Kidney (tissue), 14 donors: ENCODE results near the gene KLHL24. TPM values are rescaled to one million over a fixed set of nuclear protein-coding genes. Genes with fewer than 3 reads are reported as not detected.
"Not testable (repeated sequence)": the region's sequence is repeated elsewhere in the genome, so short reads cannot be mapped to it uniquely, and the experiment has no call there.

Experiments
- DNase-seq, 5 donors: peaks; one replicate each; pipeline ENCODE4 v3.0.0-alpha.2; 2013 to 2020
- FAIRE-seq: peaks from 2 replicates; lab custom pipeline; 2012; peaks lifted over from hg19 to GRCh38; lab: Jason Lieb, UNC
- H3K27ac ChIP-seq, 2 donors: one replicate each; pipeline ENCODE4 v1.7.0; 2013; ENCODE audit warnings: low read depth in 2 of 2, low read length in 2 of 2, inconsistent platforms in 1 of 2
- H3K27me3 ChIP-seq: one replicate; pipeline ENCODE4 v1.7.1; 2013; ENCODE audit warnings: low read length, inconsistent platforms; ENCODE audit not compliant: control insufficient read depth, insufficient read depth
- H3K36me3 ChIP-seq, 3 donors: one replicate each; pipeline versions ENCODE4 v1.7.0 to v1.7.1; 2013; ENCODE audit warnings: low read length in 3 of 3, control low read depth in 1 of 3, inconsistent platforms in 1 of 3; ENCODE audit not compliant: insufficient read depth in 3 of 3, control insufficient read depth in 2 of 3
- H3K4me1 ChIP-seq, 3 donors: one replicate each; pipeline versions ENCODE4 v1.7.0 to v1.7.1; 2013; ENCODE audit warnings: low read length in 3 of 3, inconsistent platforms in 1 of 3, low read depth in 1 of 3; ENCODE audit not compliant: control insufficient read depth in 2 of 3, insufficient read depth in 2 of 3
- H3K4me3 ChIP-seq, 3 donors: one replicate each; pipeline versions ENCODE4 v1.7.0 to v1.8.1; 2013; ENCODE audit warnings: low read length in 3 of 3, control low read depth in 1 of 3, inconsistent platforms in 1 of 3
- H3K9ac ChIP-seq, 3 donors: one replicate each; pipeline versions ENCODE4 v1.7.0 to v1.7.1; 2013; ENCODE audit warnings: low read length in 3 of 3, control low read depth in 1 of 3, inconsistent platforms in 1 of 3
- H3K9me3 ChIP-seq, 3 donors: one replicate each; pipeline versions ENCODE4 v1.7.0 to v1.7.1; 2013; ENCODE audit warnings: low read length in 3 of 3, control low read depth in 1 of 3, inconsistent platforms in 1 of 3; ENCODE audit not compliant: control insufficient read depth in 2 of 3, insufficient read depth in 1 of 3
- intact Hi-C: fragments of 100-400 bp; cut with DNase I; formaldehyde crosslinking; loops from one replicate; pipeline ENCODE4 v1.11.1; 2022
- polyA plus RNA-seq: library from polyadenylated mRNA; stranded (reverse); fragments of 350-450 nt; fragmentation: Illumina TruSeq; extraction: RNeasy Lipid Tissue Mini Kit (QIAGEN cat#74804); gene quantifications from one replicate; pipeline ENCODE4 v1.2.3, GENCODE V29; 2014; ENCODE audit warnings: low read depth, low replicate concordance; ENCODE audit not compliant: insufficient read depth
- total RNA-seq: library from RNA; stranded (reverse); fragmentation: NEBNext Ultra II Directional; extraction: Animal tissue kit (Norgen Biotek cat#: 25700); gene quantifications from one replicate; pipeline ENCODE4 v1.2.1, GENCODE V29; 2021
- TF ChIP-seq, protein P1 (sequence below): IDR thresholded peaks from 3 replicates; pipeline ENCODE4 v1.5.1; 2012; ENCODE audit warnings: mild to moderate bottlenecking, moderate library complexity, borderline replicate concordance; ENCODE audit not compliant: insufficient read depth; ENCODE audit errors: extremely low read depth
- donor health status: control.
- donor health status: control.
- donor health status: control.
- donor health status: control.
- donor health status: control.
- donor health status: DM: yes; HTN: yes; CAD: no.
- donor health status: Normal renal cell carcinoma (clear cell type).

Gene KLHL24
- total and polyA plus RNA-seq, 2 donors from 2014 or later: 8.4 to 61.3 TPM

DNA sequence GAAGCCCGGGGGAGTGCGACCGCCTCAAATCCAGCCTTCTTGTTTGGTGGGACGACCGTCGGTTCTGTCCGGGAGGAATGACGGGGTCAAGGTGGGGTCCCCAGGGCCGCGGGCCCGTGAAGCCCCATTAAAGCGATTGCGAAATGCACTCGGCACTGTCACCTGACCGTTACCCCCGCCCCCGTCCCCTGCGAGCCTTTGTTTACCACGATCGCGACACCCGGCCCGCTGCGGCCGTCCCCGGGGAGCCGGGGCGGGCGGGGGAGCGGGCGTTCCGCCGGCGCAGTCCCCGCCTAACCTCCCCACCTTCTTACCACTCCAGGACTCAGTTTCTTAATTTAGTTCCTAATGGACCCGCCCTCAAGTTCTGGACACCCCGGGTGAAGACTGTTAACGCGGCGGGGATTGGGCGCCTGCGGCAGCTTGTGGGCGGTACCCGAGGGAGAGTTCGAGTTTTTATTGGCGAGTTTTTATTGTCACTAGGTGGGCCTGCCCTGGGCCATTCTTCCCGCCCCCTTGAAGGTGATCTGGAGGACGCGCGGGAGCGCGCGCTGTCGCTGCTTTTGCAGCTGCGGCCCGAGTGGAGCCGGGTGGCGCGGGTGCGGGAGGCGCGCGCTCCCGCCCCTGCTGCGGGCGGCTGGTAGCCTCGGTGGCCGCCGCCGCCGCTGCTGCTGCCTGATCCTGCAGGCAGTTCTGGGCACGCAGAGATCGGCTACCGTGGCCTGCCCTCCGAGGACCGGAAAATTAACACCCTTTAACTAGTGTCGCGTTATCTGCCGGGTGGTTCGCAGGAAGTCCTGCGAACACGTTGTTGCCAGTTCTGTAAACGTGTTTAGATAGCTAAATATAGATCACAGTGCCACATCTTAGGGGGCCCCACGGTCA, 1.0 kb downstream of the KLHL24 start:
- H3K4me3 ChIP-seq: peak overlapping the region; percentile 82 to 87 (median 85)
- no peaks in the 10 kb centered on the region for H3K9me3 ChIP-seq
- no peaks in the 10 kb centered on the region for H3K27me3 ChIP-seq
- peak overlapping the region; percentile 77 to 98 (median 94) for H3K9ac ChIP-seq
- TF ChIP-seq, protein P1, sequence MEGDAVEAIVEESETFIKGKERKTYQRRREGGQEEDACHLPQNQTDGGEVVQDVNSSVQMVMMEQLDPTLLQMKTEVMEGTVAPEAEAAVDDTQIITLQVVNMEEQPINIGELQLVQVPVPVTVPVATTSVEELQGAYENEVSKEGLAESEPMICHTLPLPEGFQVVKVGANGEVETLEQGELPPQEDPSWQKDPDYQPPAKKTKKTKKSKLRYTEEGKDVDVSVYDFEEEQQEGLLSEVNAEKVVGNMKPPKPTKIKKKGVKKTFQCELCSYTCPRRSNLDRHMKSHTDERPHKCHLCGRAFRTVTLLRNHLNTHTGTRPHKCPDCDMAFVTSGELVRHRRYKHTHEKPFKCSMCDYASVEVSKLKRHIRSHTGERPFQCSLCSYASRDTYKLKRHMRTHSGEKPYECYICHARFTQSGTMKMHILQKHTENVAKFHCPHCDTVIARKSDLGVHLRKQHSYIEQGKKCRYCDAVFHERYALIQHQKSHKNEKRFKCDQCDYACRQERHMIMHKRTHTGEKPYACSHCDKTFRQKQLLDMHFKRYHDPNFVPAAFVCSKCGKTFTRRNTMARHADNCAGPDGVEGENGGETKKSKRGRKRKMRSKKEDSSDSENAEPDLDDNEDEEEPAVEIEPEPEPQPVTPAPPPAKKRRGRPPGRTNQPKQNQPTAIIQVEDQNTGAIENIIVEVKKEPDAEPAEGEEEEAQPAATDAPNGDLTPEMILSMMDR: no peak
- peak overlapping the region; percentile 98 to 100 for H3K27ac ChIP-seq
- H3K4me1 ChIP-seq: peaks cover 0 to 14% (median 11%) of the 10 kb centered on the region in 3 donors
- peak; percentile 97 to 99 (median 98) for DNase-seq
- FAIRE-seq: peak; percentile 54
- intact Hi-C loops: no loop called here
- peaks cover 0 to 3% (median 0%) of the 10 kb centered on the region in 3 donors for H3K36me3 ChIP-seq

DNA sequence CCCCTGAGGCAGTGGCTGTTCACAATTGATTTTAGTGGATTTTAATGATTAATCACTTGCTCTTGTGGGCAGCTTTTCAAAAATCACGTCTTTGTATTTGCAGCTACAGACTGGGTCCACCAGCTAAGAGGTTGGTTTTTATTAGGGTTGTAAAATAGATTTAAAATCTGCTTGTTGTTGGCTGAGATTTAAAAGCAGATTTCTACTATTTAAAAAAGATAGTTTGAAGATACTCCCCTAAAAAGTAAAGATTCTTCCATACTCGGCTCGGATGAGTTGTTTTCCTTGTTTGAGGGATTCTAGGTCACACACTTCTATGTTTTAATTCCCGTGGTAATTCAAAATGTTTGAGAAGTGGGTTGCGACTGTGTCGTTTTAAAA, 1.7 kb downstream of the KLHL24 start:
- intact Hi-C loops: no loop called here
- DNase-seq (no peak), FAIRE-seq (no peak)
- Histone ChIP-seq H3K27me3 (no peaks in the 10 kb centered on the region), H3K27ac (peak overlapping the region; percentile 93 to 98), H3K4me3 (peak overlapping the region; percentile 82 to 87 (median 85)), H3K36me3 (peaks cover 0 to 3% (median 0%) of the 10 kb centered on the region in 3 donors), H3K9ac (peak overlapping the region; percentile 72 to 83 (median 77)), H3K4me1 (peaks cover 0 to 14% (median 11%) of the 10 kb centered on the region in 3 donors), H3K9me3 (no peaks in the 10 kb centered on the region)
- TF ChIP-seq, protein P1: no peak

DNA sequence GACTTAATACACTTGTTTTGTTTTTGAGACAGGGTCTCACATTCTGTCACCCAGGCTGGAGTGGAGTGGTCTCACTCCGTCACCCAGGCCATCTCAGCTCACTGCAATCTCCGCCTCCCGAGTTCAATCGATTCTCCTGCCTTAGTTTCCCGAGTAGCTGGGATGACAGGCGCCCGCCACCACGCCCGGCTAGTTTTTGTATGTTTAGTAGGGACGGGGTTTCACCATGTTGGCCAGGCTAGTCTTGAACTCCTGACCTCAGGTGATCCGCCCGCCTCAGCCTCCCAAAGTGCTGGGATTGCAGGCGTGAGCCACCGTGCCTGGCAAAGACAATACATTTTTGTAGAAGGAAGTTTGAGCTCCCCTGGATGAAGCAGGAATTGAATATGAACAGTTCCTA, 2.2 kb downstream of the KLHL24 start:
- FAIRE-seq, H3K9ac ChIP-seq, DNase-seq, intact Hi-C loops, H3K36me3 ChIP-seq, H3K27me3 ChIP-seq, H3K9me3 ChIP-seq: not testable (repeated sequence)
- H3K4me1 ChIP-seq: peaks cover 0 to 14% (median 11%) of the 10 kb centered on the region in 3 donors
- H3K27ac ChIP-seq: peak overlapping the region in 1 of 2 donors; percentile 93
- peak overlapping the region; percentile 8 to 87 (median 85) for H3K4me3 ChIP-seq
